MM.1S (cell line): ENCODE results near the gene CCDC88B.

ENCODE experiments used
- EZH2 ChIP-seq: fragments of 300-600 bp; sonication (generic); optimal IDR thresholded peaks from 2 replicates; pipeline ENCODE3; 2017; ENCODE audit warnings: low read depth, mild to moderate bottlenecking, antibody characterized with exemption, low read length, mixed read lengths
- TF ChIP-seq, protein P1 (sequence below): fragments of 300-600 bp; sonication (generic); IDR thresholded peaks from 2 replicates; pipeline ENCODE4 v1.5.1; 2016; ENCODE audit warnings: antibody characterized with exemption, low read length, mixed read lengths

DNA sequence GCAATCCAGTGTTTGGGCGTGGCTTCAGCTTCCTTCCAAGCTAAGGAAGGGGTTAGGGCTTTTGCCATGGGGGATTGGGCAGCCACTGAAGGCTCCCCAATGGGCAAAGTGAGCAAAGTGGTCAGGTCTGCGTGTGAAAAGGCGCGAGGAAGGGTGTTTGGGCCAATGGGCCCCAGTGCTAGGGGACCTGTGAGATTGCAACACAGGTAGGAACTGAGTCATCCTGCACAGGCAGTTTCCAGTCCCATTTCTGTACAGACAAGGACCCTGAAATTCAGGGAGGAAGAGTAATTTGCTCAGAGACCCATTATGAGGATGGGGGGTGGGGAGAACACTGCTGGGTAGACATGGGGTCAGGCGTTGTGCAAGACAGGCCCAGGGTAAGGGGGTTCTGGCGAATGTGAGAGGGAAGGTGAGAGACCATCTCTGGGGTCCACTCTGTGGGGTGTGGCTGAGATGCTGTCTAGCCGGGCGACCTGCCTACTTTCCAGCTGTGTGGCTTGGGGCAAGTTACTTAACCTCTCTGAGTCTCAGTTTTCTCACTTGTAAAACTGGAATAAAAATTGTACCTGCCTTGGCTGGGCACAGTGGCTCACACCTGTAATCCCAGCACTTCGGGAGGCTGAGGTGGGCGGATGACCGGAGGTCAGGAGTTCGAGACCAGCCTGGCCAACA is 7.3 kb downstream of the CCDC88B start:
- TF ChIP-seq, protein P1, sequence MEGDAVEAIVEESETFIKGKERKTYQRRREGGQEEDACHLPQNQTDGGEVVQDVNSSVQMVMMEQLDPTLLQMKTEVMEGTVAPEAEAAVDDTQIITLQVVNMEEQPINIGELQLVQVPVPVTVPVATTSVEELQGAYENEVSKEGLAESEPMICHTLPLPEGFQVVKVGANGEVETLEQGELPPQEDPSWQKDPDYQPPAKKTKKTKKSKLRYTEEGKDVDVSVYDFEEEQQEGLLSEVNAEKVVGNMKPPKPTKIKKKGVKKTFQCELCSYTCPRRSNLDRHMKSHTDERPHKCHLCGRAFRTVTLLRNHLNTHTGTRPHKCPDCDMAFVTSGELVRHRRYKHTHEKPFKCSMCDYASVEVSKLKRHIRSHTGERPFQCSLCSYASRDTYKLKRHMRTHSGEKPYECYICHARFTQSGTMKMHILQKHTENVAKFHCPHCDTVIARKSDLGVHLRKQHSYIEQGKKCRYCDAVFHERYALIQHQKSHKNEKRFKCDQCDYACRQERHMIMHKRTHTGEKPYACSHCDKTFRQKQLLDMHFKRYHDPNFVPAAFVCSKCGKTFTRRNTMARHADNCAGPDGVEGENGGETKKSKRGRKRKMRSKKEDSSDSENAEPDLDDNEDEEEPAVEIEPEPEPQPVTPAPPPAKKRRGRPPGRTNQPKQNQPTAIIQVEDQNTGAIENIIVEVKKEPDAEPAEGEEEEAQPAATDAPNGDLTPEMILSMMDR, result no peak
- no peak for TF ChIP-seq EZH2
